Activated gamma-delta T cell treated with Interleukin-2 at 50 U/mL for 16 hours (primary cell): ENCODE data around the gene UPP1.

Experiments
- DNase-seq: peaks from one replicate; pipeline ENCODE4 v3.0.0-alpha.2; 2020

UPP1 gene

DNA sequence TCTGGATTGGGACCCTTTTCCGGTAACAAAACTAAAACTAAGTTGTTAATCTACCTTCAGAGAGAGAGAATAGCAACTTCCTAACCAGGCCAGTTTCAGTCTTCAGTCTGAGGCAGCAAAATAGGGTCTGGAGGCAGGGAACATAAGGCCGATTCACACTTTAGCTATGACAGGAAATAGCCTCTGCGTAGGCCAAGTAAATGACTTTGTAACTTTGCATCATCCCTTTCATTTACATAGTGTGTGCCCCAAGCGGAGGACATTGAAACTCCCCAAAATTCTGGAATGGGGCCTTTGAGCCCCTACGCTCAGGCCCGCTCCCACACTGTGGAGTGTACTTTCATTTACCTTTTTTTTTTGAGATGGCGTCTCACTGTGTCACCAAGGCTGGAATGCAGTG is 1.7 kb upstream of the UPP1 start:
- DNase-seq = no peak

DNA sequence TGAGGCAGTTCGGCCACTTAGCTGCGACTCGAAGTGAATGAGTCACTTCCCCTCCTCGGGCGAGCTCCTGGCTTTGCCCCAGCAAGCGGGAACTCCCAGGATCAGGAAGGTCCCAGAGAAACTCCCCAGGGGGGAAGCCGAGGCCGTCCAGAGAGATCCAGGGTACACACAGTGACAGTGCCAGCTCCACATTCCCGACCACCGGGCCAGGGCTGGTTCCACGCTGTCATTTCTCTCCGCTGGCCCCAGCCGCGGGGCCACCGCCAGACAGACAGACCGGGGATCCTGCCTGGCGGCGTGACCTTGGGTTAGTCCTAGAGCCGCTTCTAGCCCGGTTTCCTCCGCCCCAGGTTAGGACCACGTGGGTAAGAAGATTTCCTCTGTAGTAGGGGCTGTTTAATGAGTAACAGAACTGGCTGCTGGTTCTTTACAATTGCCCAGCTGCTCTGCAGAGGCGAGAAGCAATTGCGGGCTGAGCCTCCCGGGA is 463 bp upstream of the UPP1 start:
- no peak for DNase-seq

DNA sequence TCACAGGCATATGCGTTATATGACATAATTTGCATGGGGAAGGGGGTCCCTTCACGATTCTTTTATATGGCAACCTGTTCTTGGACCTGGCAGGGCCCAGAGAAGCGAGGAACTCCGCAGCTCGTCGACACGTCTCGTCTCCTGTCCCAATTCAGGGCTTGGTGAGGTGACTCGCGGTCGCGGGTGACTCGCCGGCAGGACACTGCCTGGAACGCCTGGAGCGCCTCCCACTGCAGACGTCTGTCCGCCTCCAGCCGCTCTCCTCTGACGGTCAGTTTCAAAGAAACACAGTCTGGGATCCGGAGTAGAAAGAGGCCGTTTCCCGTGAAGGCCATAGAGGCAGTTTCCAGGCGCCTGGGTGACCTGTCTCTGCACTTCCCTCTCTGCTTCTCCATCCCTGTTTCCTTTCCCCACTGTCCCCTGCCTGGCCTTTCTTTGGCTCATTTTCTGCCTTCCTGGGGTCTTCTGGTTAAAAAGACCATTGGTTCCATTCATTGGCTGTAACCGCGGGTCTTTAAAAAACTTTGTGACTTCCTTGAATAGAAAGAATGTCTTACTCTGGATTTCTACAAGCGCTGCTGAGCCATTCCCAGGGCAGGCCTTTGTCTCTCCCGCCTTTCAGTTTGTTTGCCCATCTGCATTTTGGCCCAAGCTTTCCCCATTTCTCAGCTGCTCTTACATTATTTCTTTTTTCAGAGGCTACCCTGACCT is 1.2 kb downstream of the UPP1 start:
- DNase-seq = no peak

DNA sequence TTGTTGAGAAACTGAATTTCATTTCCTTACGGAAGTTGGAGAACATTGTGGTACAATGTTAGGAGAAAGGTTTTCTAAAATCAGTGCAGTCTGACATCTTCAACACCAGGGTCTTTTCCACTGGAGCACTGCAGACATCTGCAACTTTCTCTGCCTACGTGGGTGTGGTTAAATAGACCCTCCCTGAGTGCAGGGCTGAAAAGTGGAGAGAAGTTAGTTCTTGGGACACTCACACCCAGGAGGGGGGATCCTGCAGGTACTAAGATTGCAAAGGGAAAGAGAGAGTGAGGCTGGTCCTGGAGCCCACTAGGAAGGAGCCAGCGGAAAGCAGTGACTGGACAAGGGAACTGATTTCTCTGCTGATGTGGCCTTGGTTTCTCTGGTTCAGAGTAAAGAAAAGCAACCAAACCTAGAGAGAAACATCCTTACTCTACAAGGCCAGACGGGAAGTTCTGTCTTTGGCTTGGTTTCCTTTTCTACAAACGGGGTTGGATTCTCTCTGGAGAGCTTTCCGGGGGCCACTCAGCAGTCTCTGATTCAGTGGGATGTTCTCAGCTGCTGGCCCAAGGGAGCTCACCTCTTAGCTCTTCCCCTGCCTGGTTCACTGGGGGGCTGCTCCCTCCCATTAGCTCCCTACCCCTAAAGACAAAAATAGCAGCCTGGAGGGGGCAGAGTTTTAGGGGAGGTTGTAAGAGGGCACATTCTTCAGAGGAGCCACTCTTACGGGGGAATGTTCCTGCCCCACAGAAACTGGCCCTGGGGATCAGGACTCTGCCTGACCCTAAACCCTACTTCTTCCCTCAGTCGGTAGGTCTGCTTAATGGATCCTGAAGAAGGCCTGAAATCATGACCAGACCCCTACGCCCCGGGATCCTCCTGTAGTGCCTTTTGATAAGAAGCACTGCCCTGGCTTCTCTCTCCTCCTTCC is 2.7 kb downstream of the UPP1 start:
- DNase-seq = no peak

DNA sequence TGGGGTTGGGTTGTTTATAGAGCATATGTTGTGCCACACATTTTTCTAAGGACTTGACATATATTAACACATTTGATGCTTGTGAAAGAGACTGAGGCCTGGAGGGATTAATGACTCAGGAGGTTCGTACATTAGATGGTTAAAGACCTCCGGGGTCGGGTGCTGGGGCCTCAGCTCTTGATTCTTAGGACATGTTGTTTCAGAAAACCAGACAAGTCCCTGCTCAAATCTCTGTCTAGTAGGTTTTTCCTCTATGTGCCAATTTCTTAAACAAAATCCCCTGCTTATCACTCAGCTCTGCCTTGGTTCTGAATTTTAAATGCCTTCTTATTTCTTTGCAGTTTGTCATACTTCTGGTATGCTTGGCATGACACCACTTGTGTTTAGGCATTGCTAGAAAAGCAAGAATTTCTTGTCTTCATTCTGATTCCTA is 5.8 kb downstream of the UPP1 start:
- DNase-seq = no peak

DNA sequence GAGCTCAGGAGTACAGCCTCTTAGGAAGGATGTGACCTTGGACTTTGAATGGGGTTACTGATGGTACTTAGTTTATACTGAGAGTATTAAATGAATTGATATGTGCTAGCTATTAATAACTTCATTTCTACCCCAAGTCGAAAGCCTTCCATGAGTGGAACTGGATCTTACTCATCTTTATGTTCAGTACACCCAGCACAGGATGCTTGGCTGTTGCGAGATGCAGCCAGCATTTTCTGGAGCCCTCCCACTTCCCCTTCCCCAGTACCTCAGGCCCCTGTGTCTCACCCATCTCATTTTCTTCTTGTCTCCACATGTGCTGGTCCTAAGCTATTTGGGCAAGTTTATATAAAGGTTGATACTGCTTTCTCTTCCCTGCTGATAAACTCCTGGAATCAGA is 7.2 kb downstream of the UPP1 start:
- DNase-seq = no peak

DNA sequence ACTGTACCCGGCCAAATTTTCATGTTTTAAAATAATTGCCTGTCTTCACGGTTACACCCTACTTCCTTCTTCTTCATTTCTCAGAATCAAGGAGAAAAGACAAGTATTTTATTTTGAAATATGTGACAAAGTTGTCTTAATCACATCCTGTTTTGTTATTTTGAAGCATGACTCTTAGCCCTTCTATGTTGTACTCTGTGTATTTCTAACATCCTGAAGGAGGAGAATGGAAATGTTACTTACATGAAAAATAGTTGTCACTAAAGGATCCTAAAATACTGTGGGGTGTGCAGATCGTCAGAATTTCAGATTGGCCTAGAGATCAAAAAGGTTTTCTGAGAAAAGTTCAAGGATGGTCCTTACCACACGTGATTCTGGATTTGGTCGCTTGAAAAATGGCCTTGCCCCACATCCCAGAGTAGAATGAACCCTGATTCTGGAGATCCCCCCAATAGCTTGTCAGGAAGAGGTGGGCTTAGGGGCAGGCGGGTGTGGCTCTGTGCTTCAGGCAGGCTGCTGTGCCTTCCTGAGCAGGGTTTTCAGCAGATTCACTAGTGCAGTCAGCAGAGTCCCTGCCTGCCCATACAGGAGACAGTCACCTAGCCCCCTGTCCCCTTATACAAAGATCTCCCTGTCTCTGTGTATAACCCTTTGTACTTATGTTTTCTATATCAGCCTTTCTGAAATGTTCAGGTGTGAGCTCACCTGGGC is 8.6 kb downstream of the UPP1 start:
- no peak for DNase-seq

DNA sequence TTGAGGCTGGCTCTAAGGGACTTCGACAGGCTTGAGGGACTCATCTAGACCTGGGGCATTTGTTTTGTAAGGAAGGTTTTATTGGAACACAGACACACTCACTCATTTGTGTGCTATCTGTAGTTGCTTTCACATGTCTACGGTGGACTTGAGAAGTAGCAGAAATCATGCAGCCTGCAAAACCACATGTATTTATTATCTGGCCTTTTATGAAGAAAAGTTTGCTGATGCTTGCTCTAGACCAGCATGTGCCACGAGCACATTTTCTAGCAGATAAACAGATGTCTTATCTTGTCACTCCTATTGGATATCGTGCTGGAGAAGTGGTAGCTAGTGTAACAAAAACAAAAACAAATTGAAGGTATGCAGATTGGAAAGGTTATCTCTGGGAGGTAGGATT is 9.8 kb downstream of the UPP1 start:
- no peak for DNase-seq

DNA sequence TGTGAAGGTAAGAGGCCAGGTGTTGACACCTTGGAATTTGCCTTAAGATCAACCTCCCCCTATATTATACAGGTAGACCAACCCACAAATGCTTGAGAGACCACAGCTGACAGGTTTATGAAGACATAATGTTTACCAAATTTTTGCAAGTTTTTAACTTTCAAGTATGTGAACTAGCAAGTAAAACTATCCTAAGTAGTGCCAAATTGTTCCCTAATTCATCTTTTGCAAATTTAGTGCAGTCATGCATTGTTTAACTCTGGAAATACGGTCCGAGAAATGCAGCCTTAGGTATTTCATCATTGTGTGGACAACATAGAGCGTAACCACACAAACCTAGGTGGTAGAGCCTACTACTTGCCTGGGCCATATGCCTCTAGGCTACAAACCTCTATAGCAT is 10.7 kb downstream of the UPP1 start:
- no peak for DNase-seq

DNA sequence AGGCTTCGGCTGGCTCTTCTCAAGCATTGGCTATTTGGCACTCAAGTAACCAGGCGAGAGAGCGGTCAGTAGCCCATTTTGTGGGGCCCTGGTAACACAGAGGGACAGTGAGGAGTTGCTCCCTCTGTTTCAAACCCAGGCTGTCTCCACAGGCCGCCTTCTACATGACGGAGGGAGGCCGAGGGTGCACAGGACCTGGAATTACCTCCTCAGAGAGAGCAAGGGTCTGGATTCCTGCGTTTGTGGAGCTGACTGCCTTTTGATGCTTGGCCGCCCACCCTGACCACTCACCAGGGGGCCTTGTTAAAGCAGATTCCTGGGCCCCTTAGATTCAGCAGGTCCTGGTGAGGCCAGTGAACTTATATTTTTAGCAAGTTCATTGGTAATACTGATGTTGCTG is 12.3 kb downstream of the UPP1 start:
- no peak for DNase-seq

DNA sequence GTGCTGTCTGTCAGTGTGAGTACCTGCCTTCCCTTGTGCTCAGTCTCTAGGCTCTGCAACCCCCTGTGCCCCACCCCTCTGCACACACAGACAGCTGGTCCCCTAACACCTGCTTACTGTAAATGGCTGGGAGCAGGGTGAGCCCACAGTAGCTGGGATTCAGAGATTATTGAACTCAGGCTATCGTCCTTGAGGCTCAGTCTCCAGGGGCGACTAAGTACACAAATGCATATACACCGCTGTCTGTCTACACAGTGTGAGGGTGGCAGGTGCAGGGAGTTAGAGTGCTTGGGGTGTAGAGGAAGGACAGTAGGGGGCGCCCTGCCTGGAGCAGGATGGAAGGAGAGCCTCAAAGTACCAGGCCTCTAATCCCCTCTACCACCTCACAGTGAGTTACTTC is 12.9 kb downstream of the UPP1 start:
- no peak for DNase-seq

DNA sequence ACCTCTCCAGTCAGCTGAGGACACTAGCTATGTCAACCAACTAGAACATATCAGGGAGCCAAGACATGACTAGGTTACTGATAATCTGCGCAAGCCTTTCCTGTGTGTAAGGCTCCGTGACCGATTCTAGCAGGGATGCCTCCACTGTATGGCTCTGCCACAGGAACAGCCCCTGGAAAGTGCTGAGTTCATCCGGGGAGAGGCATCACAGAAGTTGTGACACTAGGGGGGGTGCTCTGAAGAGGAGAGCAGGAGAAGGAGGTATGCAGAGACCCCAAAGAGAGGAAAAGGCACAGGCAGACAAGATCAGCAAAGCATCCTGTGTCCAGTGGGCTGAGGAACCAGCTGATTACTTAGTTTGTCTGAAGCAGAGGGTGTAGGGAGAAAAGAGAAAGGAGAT is 13.5 kb downstream of the UPP1 start:
- no peak for DNase-seq

DNA sequence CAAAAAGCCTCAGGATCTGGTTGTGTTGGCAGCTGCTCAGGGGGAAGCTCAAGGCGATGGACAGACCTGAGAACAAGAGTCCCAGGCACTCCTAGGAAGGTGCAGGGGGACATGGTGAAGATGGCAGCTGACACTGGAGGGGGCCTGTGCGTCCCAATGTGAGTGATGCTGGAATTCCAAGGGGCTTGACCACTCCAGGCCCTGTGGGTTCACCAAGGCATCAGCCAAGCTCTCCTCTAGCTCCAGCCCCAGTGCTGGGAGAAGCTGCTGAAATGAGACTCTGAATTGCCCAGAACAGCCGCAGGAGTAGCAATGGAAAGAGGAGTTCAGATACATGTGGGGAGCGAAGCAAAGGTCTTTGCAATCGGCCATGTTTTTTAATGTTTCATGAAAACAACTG is 16.0 kb downstream of the UPP1 start:
- no peak for DNase-seq

DNA sequence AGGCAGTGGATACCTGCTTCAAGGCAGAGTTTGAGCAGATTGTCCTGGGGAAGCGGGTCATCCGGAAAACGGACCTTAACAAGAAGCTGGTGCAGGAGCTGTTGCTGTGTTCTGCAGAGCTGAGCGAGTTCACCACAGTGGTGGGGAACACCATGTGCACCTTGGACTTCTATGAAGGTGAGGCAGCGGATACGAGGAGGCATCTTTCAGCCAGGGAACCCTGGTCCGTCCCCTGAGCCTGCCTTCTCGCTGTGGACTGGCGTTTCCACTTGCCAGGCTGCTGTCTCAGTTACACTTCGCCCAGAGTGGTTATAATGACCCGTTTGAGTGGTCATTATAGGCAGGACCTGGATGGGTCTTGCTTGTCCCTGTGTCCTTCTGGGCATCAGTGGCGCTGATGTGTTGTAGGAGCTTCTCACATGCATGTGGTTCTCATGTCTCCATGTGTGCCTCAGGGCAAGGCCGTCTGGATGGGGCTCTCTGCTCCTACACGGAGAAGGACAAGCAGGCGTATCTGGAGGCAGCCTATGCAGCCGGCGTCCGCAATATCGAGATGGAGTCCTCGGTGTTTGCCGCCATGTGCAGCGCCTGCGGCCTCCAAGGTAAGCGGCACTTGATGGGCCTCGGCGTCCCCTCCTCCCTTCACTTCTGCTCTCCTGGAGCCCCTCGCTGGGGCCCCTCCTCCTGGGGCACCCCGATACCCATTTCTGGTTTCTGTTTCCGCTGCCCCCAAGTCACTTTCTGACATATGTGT is 18.0 kb downstream of the UPP1 start:
- DNase-seq = no peak

DNA sequence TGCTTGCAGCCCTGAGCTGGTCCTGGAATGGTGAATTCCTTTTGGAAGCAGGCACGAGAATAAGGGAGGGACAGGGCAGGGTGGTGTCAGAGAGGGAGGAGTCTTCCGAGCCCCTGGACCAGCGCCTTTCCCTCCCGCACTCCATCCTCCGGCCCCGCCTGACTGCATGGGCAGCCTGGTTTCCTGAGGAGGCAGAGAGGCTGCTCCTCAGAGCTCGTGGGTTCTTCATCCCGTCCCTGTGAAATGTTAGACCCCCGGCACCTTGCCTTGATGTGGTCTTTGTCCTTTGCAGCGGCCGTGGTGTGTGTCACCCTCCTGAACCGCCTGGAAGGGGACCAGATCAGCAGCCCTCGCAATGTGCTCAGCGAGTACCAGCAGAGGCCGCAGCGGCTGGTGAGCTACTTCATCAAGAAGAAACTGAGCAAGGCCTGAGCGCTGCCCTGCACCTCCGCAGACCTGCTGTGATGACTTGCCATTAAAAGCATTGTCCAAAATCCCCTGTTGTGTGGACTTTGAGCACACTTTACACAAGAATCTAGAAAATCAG is 18.9 kb downstream of the UPP1 start:
- DNase-seq = no peak

DNA sequence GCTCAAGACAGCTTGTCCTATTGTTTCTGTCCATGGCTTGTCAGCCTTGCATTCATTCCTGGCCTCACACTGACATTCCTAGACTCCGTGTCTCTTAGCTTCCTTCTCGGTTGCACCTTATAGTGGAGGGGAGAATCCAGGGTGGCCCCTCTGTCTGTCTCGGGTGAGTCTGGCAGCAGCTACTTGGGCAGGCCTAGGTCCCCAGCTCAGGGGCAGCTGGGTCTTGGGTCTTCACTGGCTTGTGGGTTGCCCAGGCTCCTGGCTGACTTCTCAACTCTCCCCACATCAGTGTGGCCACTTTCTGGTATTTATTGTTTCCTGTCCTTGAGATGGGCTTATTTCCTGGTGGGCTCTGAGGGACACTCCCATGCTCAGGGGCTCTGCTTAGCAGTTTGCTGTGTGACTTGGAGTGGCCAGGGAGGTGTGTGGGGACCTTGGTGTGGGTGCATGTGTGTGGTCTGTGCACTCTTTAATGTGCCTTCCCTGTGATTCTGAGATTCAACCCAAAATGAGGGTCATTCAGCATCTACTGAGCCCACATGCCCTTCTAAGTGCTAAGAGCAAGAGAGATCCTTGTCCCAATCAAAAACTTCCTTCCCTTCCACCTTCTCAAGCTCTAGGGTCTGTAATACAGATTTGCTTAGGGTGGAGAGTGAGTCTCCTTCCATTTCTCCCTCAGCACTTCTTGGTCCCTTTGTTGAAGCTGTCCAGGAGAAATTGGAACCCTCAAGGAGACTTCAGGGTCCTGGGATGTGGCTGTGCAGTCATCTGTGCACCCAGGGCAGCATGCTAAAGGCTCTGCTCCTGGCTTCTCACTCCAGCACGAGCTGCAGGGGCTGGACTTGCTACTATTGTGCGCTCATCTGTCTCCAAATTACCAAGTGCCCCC is 20.1 kb downstream of the UPP1 start:
- no peak for DNase-seq

DNA sequence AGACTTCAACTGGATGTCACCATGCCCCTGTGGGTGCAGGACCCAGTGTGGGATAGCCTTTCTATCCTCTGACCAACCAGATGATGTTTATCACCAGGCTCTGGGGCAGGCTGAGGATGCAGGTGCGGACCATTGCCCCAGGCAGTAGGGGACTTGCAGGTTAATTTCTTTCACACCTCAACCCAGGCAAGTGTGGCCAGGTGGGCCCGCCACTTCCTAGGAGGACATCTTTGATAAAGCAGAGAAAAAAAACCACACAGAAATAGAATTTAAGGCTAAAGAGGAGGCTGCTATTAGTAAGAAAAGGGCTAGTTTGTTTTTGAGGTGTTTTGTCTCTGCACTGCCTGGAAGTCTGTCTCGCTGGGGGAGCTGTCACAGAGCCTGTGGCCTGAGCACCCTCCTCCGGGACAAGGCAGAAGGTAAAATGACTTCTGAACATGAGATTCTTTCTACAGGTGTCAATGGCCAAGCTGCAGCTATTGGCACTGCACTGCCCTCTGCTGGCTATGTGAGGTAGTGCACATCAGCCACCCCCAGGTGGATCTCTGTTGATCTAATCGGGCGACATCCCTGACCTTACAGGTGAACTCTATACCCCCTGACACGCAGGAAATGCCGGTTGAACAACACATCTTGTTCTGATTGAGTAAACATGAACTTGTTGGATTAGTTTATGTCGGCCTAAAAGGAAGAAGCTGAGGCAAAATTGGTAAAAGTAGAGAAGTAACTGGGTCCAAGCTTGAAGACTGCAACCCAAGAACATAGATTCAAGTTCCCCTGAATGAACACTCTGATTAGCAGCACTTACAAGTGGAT is 21.0 kb downstream of the UPP1 start:
- peak; percentile 92 for DNase-seq

DNA sequence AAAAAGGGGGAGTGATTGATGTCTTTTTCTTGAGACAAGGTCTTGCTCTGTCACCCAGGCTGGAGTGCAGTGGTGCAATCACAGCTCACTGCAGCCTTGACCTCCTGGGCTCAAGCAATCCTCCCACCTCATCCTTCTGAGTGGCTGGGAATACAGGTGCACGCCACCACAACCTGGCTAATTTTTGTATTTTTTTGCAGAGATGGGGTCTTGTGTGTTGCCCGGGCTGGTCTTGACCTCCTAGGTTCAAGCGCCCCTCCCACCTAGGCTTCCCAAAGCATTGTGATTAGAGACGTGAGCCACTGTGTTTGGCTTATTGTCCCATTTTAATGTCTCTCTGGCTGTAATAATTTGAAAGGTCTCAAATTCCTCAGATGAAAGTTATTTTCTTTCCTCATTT is 21.8 kb downstream of the UPP1 start:
- DNase-seq = no peak

DNA sequence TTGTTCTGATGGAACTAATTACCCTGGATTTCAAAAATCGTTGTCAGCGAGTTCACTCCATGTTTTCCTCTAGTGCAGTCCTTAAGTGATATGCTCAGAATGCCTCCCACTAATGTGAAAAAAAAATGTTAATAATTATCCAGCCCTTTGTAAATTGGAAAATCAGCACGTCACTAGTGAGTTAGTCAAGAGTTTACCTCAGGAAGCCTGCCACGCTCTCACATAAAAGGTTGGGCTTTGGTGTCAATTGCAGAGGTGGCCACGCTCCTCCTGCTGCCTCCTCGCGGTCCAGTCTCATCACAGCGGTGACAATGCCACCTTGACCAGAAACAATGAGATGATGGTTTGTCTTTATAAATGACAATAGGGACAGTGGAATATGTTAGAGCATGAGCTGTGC is 22.5 kb downstream of the UPP1 start:
- no peak for DNase-seq

DNA sequence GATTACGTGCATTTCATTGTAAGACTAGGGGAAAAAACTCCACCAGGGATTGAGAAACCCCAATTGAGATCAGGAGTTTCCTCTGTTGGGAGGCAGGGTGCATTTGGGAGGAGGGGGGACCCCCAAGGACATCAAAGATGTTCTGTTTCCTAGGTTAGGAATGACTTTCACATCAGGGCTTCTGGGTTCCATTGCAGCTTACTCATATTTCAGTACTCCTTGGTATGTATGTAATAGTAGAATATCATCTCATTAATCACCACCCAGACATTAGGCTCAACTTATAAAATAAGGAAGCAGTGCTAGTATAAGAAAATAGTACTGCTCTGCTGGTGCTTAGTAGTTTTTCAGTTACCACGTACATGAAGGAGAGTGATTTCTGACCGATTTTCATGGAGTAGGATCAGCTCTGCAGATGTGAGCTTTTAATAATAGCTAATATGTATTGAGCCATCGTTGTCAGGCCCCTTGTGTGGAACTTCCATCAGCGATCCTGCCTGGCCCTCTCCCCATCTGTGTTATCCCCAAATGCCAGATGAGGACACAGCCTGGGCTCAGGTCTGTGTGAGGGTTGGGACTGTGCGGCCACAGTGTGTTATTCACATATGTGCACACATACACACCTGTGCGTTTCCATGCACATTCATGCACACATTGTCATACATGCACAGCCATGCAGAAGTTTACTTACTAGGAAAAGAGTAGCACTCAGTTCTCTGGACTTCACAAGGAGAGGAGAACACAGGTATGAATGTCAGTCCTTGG is 23.5 kb downstream of the UPP1 start:
- no peak for DNase-seq
